Ramos (cell line): ENCODE measurements around the gene PSMC4.

Experiments
- in situ Hi-C: fragments of 300-500 bp; cut with MboI; formaldehyde crosslinking; loops from one replicate; pipeline ENCODE4 v1.14.3; 2022; ENCODE audit warnings: low sequenced_read_pairs; ENCODE audit not compliant: unreplicated experiment

PSMC4 gene

GRCh38 chr19:39983695-39984300, 12.8 kb downstream of the PSMC4 start:
- in situ Hi-C loops, result no loop called here

GRCh38 chr19:39986643-39987042, 15.7 kb downstream of the PSMC4 start:
- in situ Hi-C loops, result no loop called here

- in situ Hi-C loops, result no loop called here
Measured at GRCh38 chr19:39987167-39987566, 16.2 kb downstream of the PSMC4 start.

GRCh38 chr19:39987596-39987995, 16.6 kb downstream of the PSMC4 start:
- in situ Hi-C loops, result no loop called here

- in situ Hi-C loops, result no loop called here
Measured at GRCh38 chr19:39993605-39994004, 22.6 kb downstream of the PSMC4 start.

- in situ Hi-C loops, result no loop called here
Measured at GRCh38 chr19:39994361-39994760, 23.4 kb downstream of the PSMC4 start.

GRCh38 chr19:39995794-39996193, 24.8 kb downstream of the PSMC4 start:
- in situ Hi-C loops, result no loop called here

- in situ Hi-C loops, result no loop called here
Measured at GRCh38 chr19:39996218-39996810, 25.3 kb downstream of the PSMC4 start.

- in situ Hi-C loops, result no loop called here
Measured at GRCh38 chr19:39996811-39997637, 26.1 kb downstream of the PSMC4 start, which contains the start of gene ZNF546. ZNF546 (plus strand) TSS chr19:39997060; CDS start chr19:39998327, 1,267 bp downstream.

- in situ Hi-C loops, result no loop called here
Measured at GRCh38 chr19:39997638-39998216, 26.8 kb downstream of the PSMC4 start.

GRCh38 chr19:39998501-39998900, 27.5 kb downstream of the PSMC4 start:
- in situ Hi-C loops, result no loop called here

- in situ Hi-C loops, result no loop called here
Measured at GRCh38 chr19:40005691-40006272, 34.8 kb downstream of the PSMC4 start.

- in situ Hi-C loops, result no loop called here
Measured at GRCh38 chr19:40006273-40006691, 35.3 kb downstream of the PSMC4 start.

GRCh38 chr19:40009674-40010073, 38.7 kb downstream of the PSMC4 start:
- in situ Hi-C loops, result no loop called here

GRCh38 chr19:40013991-40014390, 43.0 kb downstream of the PSMC4 start:
- in situ Hi-C loops, result no loop called here

- in situ Hi-C loops, result no loop called here
Measured at GRCh38 chr19:40023969-40024368, 53.0 kb downstream of the PSMC4 start.

- in situ Hi-C loops, result no loop called here
Measured at GRCh38 chr19:40025938-40026596, 55.1 kb downstream of the PSMC4 start.

- in situ Hi-C loops, result no loop called here
Measured at GRCh38 chr19:40026597-40026970, 55.6 kb downstream of the PSMC4 start.
